ENCODE measurements around the gene BCORL1. TPM values are rescaled to one million over a fixed set of nuclear protein-coding genes. Genes with fewer than 3 reads are reported as not detected.

Gene BCORL1
- total RNA-seq, 6 donors from 2014 or later = 3.2 to 21.4 (median 11.2) TPM

GRCh38 chrX:129934952-129935351, 47.5 kb upstream of the BCORL1 start:
- no peak for DNase-seq
- 76 to 96% methylated on average over 5 of the region's 5 CpGs for WGBS, 2 donors
- peaks cover 0 to 5% (median 0%) of the 10 kb centered on the region in 4 donors for H3K4me1 ChIP-seq
- no peaks in the 10 kb centered on the region for H3K27me3 ChIP-seq
- H3K9me3 ChIP-seq = no peaks in the 10 kb centered on the region
- H3K27ac ChIP-seq = no peak overlapping the region
- no peak overlapping the region for H3K4me3 ChIP-seq
- no peaks in the 10 kb centered on the region for H3K36me3 ChIP-seq
- TF ChIP-seq CTCF (IDR thresholded peaks at IDR 0.05) = no peak
- TF ChIP-seq POLR2AphosphoS5 (IDR thresholded peaks at IDR 0.05) = no peak
- no peak for TF ChIP-seq POLR2A (IDR thresholded peaks at IDR 0.05)
- TF ChIP-seq EP300 (IDR thresholded peaks at IDR 0.05) = no peak
- no peak for ATAC-seq (ENCODE audit: low FRiP score in 2 of 2)

GRCh38 chrX:129938081-129938480, 44.4 kb upstream of the BCORL1 start:
- Histone ChIP-seq H3K4me1 (peaks cover 0 to under 1% (median 0%) of the 10 kb centered on the region in 4 donors), H3K27me3 (no peaks in the 10 kb centered on the region), H3K9me3 (no peaks in the 10 kb centered on the region), H3K36me3 (no peaks in the 10 kb centered on the region), H3K4me3 (no peak overlapping the region), H3K27ac (no peak overlapping the region)
- WGBS, 2 donors = 59 to 97% methylated on average over 3 to 4 of the region's 4 CpGs
- TF ChIP-seq EP300 (IDR thresholded peaks at IDR 0.05) (no peak), CTCF (IDR thresholded peaks at IDR 0.05) (no peak)
- ATAC-seq (ENCODE audit: low FRiP score in 2 of 2) (no peak), DNase-seq (no peak)

GRCh38 chrX:129939986-129940385, 42.4 kb upstream of the BCORL1 start:
- H3K4me3 ChIP-seq = no peak overlapping the region
- H3K27ac ChIP-seq = no peak overlapping the region
- H3K27me3 ChIP-seq = no peaks in the 10 kb centered on the region
- TF ChIP-seq POLR2A (IDR thresholded peaks at IDR 0.05) (no peak), CTCF (IDR thresholded peaks at IDR 0.05) (no peak), EP300 (IDR thresholded peaks at IDR 0.05) (no peak), POLR2AphosphoS5 (IDR thresholded peaks at IDR 0.05) (no peak)
- H3K4me1 ChIP-seq = no peaks in the 10 kb centered on the region
- no peaks in the 10 kb centered on the region for H3K9me3 ChIP-seq
- 35 to 57% methylated on average over 4 to 8 of the region's 8 CpGs for WGBS, 2 donors
- DNase-seq = no peak
- no peaks in the 10 kb centered on the region for H3K36me3 ChIP-seq
- no peak for ATAC-seq (ENCODE audit: low FRiP score in 2 of 2)

GRCh38 chrX:129940721-129941120, 41.7 kb upstream of the BCORL1 start:
- no peaks in the 10 kb centered on the region for H3K9me3 ChIP-seq
- H3K4me3 ChIP-seq = no peak overlapping the region
- H3K36me3 ChIP-seq = no peaks in the 10 kb centered on the region
- DNase-seq (no peak), ATAC-seq (ENCODE audit: low FRiP score in 2 of 2) (no peak)
- no peak for TF ChIP-seq EP300 (IDR thresholded peaks at IDR 0.05)
- TF ChIP-seq POLR2A (IDR thresholded peaks at IDR 0.05) = no peak
- no peak for TF ChIP-seq CTCF (IDR thresholded peaks at IDR 0.05)
- no peak for TF ChIP-seq POLR2AphosphoS5 (IDR thresholded peaks at IDR 0.05)
- no peak overlapping the region for H3K27ac ChIP-seq
- H3K27me3 ChIP-seq = no peaks in the 10 kb centered on the region
- WGBS, 2 donors = 72 to 89% methylated on average over 1 to 2 of the region's 2 CpGs
- H3K4me1 ChIP-seq = no peaks in the 10 kb centered on the region

GRCh38 chrX:129945131-129945530, 37.3 kb upstream of the BCORL1 start:
- TF ChIP-seq POLR2A (IDR thresholded peaks at IDR 0.05) (no peak), POLR2AphosphoS5 (IDR thresholded peaks at IDR 0.05) (no peak), EP300 (IDR thresholded peaks at IDR 0.05) (no peak), CTCF (IDR thresholded peaks at IDR 0.05) (no peak)
- no peak for ATAC-seq (ENCODE audit: low FRiP score in 2 of 2)

More at GRCh38 chrX:129945131-129945530, 37.3 kb upstream of the BCORL1 start:
- Histone ChIP-seq H3K27ac (no peak overlapping the region), H3K4me3 (no peak overlapping the region), H3K27me3 (no peaks in the 10 kb centered on the region), H3K4me1 (no peaks in the 10 kb centered on the region), H3K9me3 (no peaks in the 10 kb centered on the region), H3K36me3 (no peaks in the 10 kb centered on the region)
- 75% methylated on average over 1 of the region's 1 CpG; no CpG with 5 or more reads in 1 of the 2 donors for WGBS, 2 donors
- DNase-seq = no peak

Data from upper lobe of left lung (tissue), 6 donors.